Activated T-helper 1 cell treated with anti-CD3 and anti-CD28 coated beads, Interleukin-2, amount 50 U/mL, for 16 hours (primary cell): ENCODE data around the gene MAPK6.
A peak's percentile ranks its signal among the peaks of the same experiment; 100 is the strongest.

Source experiments
- DNase-seq, 2 donors: peaks; one replicate each; pipeline ENCODE4 v3.0.0-alpha.2; 2020; ENCODE audit warnings: low read depth in 1 of 2, low spot score in 1 of 2

MAPK6 gene

DNA sequence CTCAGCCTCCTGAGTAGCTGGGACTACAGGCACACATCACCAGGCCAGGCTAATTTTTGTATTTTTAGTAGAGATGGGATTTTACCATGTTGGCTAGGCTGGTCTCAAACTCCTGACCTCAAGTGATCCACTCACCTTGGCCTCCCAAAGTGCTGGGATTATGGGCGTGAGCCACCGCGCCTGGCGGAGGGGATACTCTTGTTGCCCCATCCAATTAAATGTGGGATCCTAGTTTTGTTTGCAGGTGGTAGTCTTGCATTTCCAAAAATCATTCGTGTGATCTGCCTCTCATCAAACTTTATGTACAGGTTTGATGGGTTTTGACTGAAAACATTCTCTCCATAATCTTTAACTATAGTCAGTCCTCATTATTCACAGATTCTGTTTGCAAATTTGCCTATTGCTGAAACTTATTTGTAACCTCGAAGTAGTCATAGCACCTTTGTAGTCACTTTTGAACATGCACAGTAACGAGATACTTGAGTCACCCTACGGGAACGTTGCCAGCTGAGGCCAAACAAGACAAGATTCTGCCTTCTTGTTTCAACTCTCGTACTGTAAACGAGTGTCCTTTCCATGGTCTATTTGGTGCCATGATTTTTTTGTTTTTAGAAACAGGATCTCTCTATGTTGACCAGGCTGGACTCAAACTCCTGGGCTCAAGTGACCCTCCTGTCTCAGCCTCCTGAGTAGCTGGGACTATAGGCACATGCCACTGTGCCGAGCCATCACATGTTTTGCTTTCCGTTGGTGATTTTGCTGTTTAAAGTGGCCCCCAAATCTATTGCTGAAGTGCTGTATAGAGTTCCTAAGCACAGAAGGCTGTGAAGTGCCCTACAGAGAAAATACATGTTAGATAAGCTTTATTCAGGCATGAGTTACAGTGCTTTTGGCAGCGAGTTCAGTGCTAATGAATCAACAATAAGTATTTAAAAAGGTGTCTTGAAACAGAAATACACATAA is 8.1 kb upstream of the MAPK6 start:
- DNase-seq = peak in 1 of 2 donors; percentile 15

DNA sequence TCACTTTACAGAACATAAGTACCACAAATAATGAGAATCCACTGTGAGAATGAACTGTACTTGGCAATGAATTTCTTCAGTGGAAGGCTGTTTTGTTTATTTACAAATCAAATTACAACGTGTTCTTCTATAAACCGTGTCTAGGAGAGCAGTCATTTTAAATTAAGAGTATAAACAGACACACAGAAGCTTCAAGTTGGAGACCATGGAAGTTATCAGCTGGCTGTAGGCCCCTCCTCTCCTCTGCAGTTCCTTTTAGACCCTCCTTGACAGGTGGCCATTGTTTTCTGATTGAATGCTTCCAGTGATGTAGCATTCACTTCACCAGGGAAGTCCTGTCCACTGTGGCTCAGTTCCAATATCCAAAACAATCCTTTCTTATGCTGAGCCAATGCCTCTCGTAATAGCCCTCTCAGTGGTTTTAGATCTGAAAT is 7.3 kb upstream of the MAPK6 start:
- DNase-seq = no peak

DNA sequence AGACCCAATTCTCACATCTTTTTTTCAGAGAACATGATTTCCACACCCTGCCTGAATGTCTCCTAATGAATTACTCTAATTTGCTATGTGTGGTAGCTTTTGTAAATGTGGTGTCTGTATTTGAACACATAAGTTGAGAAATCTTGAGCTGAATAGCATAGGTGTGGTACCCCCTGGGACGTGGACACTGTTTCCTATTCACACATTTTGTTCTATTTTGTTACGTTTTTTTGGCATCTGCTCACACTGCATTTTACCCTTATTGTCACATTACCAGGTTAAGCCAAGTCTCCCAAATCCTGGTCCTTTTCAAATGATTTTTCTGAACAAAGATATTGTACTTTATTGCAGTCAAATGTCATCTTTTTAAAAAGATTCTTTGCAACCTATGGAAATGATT is 6.8 kb upstream of the MAPK6 start:
- DNase-seq = no peak

DNA sequence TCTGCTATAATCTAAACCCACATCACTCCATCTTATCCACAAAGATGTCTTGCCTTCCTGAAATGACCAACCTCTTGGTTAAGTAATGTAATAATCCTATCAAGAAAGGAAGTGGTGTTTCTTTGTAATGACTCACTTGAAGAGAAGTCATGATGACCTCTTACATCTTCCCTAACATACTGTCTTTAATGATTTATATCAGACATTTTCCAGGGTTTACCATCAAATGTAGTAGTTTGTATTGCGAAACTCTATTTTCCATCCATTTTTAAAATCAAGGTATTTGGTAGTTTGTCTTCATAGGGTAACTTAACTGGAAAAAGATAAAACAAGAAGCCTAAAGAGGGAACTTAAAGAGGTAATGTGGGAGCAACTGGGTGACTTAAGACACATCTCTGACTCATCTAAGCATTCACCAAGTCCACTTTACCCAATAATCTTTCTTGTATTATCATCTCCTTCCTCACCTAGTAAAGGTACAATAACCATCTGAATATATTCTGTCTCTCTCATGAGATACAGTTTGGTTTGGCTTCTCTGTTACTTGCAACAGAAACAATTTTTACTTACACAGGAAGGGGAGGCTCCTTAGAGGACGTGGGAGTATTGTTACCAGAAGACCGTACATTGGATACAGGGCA is 5.7 kb upstream of the MAPK6 start:
- no peak for DNase-seq

DNA sequence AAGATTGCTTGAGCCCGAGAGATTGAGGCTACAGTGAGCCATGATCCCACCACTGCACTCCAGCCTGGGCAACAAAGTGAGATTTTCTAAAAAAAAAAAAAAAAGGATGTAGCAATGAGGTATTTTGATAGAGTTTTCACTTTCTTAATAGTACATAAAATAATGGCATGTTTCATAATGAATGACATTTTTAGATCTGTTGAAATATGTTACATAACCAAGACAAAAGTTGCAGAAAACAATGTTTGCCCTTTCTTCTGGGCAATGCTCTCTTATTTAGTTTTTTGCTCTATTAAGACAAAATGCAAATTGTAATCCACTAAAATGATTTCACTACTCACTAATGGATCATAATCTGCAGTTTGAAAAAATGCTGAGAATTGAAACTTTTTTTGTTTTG is 4.4 kb upstream of the MAPK6 start:
- no peak for DNase-seq

GRCh38 chr15:52016316-52016715 is 2.7 kb upstream of the MAPK6 start:
- DNase-seq = no peak

- DNase-seq = no peak
Measured at GRCh38 chr15:52018244-52018643, 775 bp upstream of the MAPK6 start.

GRCh38 chr15:52019394-52020220 is 588 bp downstream of the MAPK6 start:
- peak; percentile 34 to 47 for DNase-seq

GRCh38 chr15:52020221-52021085 is 1.4 kb downstream of the MAPK6 start:
- DNase-seq = no peak

DNA sequence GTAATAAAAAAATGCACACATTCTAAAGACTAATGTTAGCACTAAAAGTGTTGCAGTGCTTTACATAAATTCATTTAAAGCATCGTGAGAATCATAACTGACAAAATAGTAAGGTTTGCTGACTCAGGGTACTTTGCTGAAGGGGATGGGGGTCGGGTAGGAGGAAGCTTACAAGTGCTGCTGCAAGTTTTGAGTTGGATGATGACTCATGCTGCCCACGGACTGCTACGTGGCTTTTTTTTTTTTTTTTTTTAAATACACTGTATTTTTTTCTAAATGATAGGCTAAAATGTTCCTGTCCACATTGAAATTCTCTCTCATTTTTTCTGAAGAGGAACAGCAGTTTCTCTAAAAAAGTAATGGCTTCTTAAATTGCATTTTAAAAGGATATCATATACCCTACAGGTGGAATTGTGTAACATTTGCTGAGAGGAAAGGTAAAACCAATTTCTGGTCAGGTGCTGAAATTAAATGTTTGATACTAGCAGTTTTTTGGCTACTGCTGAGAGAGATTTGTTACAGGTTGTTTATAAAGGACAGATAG is 2.2 kb downstream of the MAPK6 start:
- DNase-seq = peak in 1 of 2 donors; percentile 55

DNA sequence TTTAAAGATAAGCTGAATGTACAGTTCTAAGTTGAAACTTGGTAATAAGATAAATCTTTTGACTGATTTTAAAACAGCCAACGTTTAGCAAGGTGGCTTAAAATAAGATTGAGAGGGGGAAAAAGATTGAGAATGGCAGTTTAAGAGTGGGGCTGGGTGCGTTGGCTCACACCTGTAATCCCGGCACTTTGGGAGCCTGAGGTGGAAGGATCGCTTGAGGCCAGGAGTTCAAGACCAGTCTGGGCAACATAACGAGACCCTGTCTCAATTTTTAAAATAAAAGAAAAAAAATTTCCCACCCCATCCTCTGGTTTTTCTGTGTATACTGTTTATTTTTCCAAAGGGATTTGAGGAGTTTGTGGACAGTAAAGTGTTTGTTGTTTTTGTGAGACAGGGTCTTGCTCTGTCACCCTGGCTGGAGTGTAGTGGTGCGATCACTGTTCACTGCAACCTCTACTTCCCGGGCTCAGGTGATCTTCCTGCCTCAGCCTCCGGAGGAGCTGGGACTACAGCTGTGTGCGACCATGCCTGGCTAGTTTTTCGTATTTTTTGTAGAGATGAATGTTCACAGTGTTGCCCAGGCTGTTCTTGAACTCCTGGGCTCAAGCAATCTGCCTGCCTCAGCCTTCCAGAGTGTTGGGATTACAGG is 3.0 kb downstream of the MAPK6 start:
- DNase-seq = no peak

GRCh38 chr15:52023169-52023922 is 4.3 kb downstream of the MAPK6 start:
- DNase-seq = no peak

- DNase-seq = no peak
Measured at GRCh38 chr15:52028431-52029093, 9.5 kb downstream of the MAPK6 start.

DNA sequence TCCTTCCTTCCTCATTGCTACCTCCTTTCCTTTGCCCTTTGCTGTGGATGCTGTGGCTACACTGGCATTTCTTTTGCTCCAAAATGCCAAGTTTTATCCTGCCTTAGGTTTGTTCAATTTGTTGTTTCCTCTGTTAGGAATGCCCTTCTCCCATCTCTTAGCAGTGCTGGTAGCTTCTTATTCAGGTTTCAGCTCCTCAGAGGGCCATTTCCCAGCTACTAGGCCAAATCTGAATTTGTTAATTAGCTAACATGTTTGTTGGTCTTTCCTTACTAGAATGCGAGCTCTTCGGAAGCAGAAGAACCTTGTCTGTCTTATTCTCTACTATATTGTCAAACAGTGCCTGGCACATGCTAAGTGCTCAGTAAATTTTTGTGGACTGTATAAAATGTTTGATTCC is 11.0 kb downstream of the MAPK6 start:
- DNase-seq = no peak

GRCh38 chr15:52031556-52031955 is 12.5 kb downstream of the MAPK6 start:
- no peak for DNase-seq

GRCh38 chr15:52037889-52038505 is 19.0 kb downstream of the MAPK6 start:
- DNase-seq = no peak

GRCh38 chr15:52039925-52040781 is 21.1 kb downstream of the MAPK6 start:
- no peak for DNase-seq
